GM18868 (cell line): ENCODE data around the gene ZP2.
"Not testable (repeated sequence)": the region's sequence is repeated elsewhere in the genome, so short reads cannot be mapped to it uniquely, and the experiment has no call there.

ENCODE experiments used
- ATAC-seq: cut with Tn5 transposase; IDR thresholded peaks from one replicate; pipeline ENCODE4 v1.9.1; 2021; ENCODE audit warnings: mild to moderate bottlenecking, moderate library complexity; ENCODE audit not compliant: unreplicated experiment

ZP2 gene

GRCh38 chr16:21217121-21217520, 5.7 kb upstream of the ZP2 start:
- no peak for ATAC-seq

- ATAC-seq, result no peak
Measured at GRCh38 chr16:21214086-21214485, 2.7 kb upstream of the ZP2 start.

- ATAC-seq, result no peak
Measured at GRCh38 chr16:21208446-21209230, 2.7 kb downstream of the ZP2 start.

GRCh38 chr16:21206550-21206949, 4.8 kb downstream of the ZP2 start:
- no peak for ATAC-seq

GRCh38 chr16:21205303-21205702, 6.1 kb downstream of the ZP2 start:
- ATAC-seq, result no peak

GRCh38 chr16:21203155-21203797, 8.1 kb downstream of the ZP2 start:
- no peak for ATAC-seq

- no peak for ATAC-seq
Measured at GRCh38 chr16:21199607-21200218, 11.7 kb downstream of the ZP2 start.

- no peak for ATAC-seq
Measured at GRCh38 chr16:21197621-21198020, 13.8 kb downstream of the ZP2 start.

GRCh38 chr16:21197112-21197511, 14.3 kb downstream of the ZP2 start:
- no peak for ATAC-seq

GRCh38 chr16:21195330-21195729, 16.0 kb downstream of the ZP2 start:
- ATAC-seq, result not testable (repeated sequence)

GRCh38 chr16:21194771-21195301, 16.5 kb downstream of the ZP2 start:
- ATAC-seq, result no peak

GRCh38 chr16:21192991-21193390, 18.4 kb downstream of the ZP2 start:
- no peak for ATAC-seq

- no peak for ATAC-seq
Measured at GRCh38 chr16:21190599-21190998, 20.8 kb downstream of the ZP2 start.

- ATAC-seq, result no peak
Measured at GRCh38 chr16:21190013-21190412, 21.4 kb downstream of the ZP2 start.

GRCh38 chr16:21189311-21189710, 22.1 kb downstream of the ZP2 start:
- ATAC-seq, result no peak

GRCh38 chr16:21186326-21186691, 25.1 kb downstream of the ZP2 start:
- ATAC-seq, result no peak

GRCh38 chr16:21185659-21186325, 25.6 kb downstream of the ZP2 start:
- ATAC-seq, result no peak

GRCh38 chr16:21184834-21185233, 26.5 kb downstream of the ZP2 start:
- no peak for ATAC-seq

GRCh38 chr16:21183995-21184394, 27.4 kb downstream of the ZP2 start:
- ATAC-seq, result no peak

GRCh38 chr16:21179983-21180365, 31.4 kb downstream of the ZP2 start:
- ATAC-seq, result no peak
